ENCODE measurements around the gene IFNA2.
A peak's percentile ranks its signal among the peaks of the same experiment; 100 is the strongest.
"Not testable (repeated sequence)": the region's sequence is repeated elsewhere in the genome, so short reads cannot be mapped to it uniquely, and the experiment has no call there.

Gene IFNA2

GRCh38 chr9:21385131-21385670, at the start of gene IFNA2:
TSS of gene IFNA2 (minus strand) at chr9:21385398. CDS start at chr9:21385329, 69 bp downstream.
- DNase-seq, result no peak

- DNase-seq, result not testable (repeated sequence)
Observed at GRCh38 chr9:21435015-21435383, 49.8 kb upstream of the IFNA2 start.

GRCh38 chr9:21434202-21435014, 49.2 kb upstream of the IFNA2 start:
- DNase-seq, result peak; percentile 20 to 75

- no peak for DNase-seq
Observed at GRCh38 chr9:21432672-21433425, 47.7 kb upstream of the IFNA2 start.

GRCh38 chr9:21429191-21429590, 44.0 kb upstream of the IFNA2 start:
- DNase-seq, result no peak

- no peak for DNase-seq
Observed at GRCh38 chr9:21428235-21428634, 43.0 kb upstream of the IFNA2 start.

- no peak for DNase-seq
Observed at GRCh38 chr9:21415493-21416267, 30.5 kb upstream of the IFNA2 start.

GRCh38 chr9:21414220-21414940, 29.2 kb upstream of the IFNA2 start:
- DNase-seq, result no peak

- peak in 1 of 2 donors; percentile 14 for DNase-seq
Observed at GRCh38 chr9:21413624-21414023, 28.4 kb upstream of the IFNA2 start.

- no peak for DNase-seq
Observed at GRCh38 chr9:21413151-21413550, 28.0 kb upstream of the IFNA2 start.

- no peak for DNase-seq
Observed at GRCh38 chr9:21412107-21412506, 26.9 kb upstream of the IFNA2 start.

GRCh38 chr9:21408817-21409216, 23.6 kb upstream of the IFNA2 start, which contains the start of gene IFNA8:
TSS of gene IFNA8 (plus strand) at chr9:21409117. CDS start at chr9:21409177, 60 bp downstream.
- no peak for DNase-seq

GRCh38 chr9:21404146-21404545, 18.9 kb upstream of the IFNA2 start:
- DNase-seq, result no peak

GRCh38 chr9:21402386-21403251, 17.4 kb upstream of the IFNA2 start:
- DNase-seq, result peak; percentile 20 to 21

- DNase-seq, result no peak
Observed at GRCh38 chr9:21399956-21400355, 14.8 kb upstream of the IFNA2 start.

- DNase-seq, result no peak
Observed at GRCh38 chr9:21398955-21399489, 13.8 kb upstream of the IFNA2 start.

GRCh38 chr9:21395778-21396717, 10.8 kb upstream of the IFNA2 start:
- DNase-seq, result peak; percentile 38 to 55

- no peak for DNase-seq
Observed at GRCh38 chr9:21392270-21392669, 7.1 kb upstream of the IFNA2 start.

GRCh38 chr9:21383627-21384026, 1.6 kb downstream of the IFNA2 start:
- DNase-seq, result no peak

Measured in hippocampal formation (tissue), 2 donors.